ENCODE data around the gene TULP4.

GRCh38 chr6:158421381-158421780 is 109.1 kb downstream of the TULP4 start:
- TF ChIP-seq CTCF (IDR thresholded peaks at IDR 0.05) (no peak), POLR2A (IDR thresholded peaks at IDR 0.05) (no peak)
